ENCODE results near the gene TBC1D16.

GRCh38 chr17:79948945-79949655, 86.6 kb downstream of the TBC1D16 start:
- TF ChIP-seq CTCF (IDR thresholded peaks at IDR 0.05) (no peak), POLR2A (IDR thresholded peaks at IDR 0.05) (no peak)
